GM19043 (cell line): ENCODE measurements around the gene GATA6.

Experiments
- ATAC-seq: cut with Tn5 transposase; IDR thresholded peaks from one replicate; pipeline ENCODE4 v1.9.1; 2021; ENCODE audit warnings: low read depth; ENCODE audit not compliant: unreplicated experiment

The GATA6 gene

DNA sequence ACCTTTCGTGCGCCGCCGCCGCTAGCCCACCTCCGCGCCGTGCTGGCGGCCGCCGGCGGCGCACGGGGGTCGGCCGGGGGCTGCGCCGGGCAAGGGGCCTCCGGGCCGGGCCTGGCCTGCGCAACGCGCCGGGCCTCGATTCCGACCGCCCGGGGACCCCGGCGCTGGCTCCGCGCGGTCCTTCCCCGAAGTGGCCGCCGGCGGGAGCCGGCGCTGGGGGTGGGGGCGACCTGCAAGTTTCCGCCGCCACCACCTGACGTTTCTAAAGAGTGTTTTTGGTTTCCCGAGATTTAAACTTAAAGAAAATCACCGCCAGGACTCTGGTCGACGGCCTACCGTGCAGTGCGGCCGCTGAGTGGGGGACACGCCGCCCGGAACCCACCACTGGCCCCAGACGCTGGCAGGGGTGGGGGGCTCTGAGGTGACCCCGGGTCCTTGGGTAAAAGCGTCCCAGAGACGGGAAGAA lies 3.8 kb upstream of the GATA6 start:
- no peak for ATAC-seq

DNA sequence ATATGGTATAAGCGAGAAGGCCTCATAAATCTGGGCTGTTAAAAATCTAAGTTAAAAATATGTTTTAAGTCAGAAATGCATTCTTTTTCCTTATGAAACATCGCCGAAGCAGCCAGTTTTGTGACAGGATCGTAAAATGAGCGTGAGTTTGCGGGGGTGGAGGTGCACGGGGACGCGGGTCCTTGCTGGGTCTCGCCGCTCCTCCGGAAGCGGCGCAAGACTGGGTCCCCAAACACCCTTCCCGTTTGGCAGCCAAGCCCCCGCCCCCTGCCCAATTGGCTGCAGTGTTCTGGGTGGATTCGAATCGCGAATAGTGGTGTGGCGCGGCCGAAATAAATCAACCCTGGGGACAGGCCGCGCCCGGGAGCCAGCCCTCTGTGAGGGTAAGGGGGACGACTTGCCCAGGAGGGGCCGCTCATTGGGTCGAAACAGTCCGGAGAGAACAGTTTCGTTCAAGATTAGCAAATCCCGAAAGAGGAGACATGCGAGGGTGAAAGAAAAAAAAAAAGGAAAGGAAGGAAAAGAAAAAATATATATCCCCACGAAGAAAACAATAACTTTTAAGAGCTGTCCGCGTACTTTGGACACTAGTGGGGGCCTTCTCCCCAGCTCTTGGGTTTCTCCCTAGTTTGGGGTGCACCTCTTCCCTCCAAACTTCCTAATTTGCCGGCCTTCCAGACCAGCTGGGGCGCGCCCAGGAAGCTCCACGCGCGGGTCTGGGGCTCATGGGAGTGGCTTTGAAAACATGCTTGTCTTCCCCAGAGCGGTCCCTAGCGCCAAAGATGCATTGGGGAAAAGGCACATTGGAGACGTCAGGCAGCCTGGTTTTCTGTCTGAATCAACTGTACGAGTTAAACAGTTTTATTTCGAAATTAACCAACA lies 3.1 kb upstream of the GATA6 start:
- ATAC-seq = no peak

DNA sequence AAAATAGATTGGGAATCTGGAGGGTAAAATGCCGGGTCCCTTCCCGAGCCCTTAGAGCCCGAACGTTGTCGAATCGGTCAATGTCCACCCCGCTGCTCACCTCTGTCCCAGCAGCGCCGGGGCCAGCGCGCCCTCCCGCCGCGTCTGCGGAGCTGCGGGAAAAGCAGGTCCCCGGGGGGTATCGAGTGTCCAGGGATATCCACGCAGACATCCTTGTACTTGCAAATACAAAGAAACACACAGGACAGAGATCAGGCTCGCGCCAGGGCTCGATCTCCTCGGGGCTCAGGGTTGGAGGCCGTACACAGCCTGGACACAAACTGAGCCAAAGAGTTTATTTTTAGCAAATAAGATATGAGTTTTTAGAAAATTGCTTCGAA lies 2.3 kb upstream of the GATA6 start:
- ATAC-seq = no peak

DNA sequence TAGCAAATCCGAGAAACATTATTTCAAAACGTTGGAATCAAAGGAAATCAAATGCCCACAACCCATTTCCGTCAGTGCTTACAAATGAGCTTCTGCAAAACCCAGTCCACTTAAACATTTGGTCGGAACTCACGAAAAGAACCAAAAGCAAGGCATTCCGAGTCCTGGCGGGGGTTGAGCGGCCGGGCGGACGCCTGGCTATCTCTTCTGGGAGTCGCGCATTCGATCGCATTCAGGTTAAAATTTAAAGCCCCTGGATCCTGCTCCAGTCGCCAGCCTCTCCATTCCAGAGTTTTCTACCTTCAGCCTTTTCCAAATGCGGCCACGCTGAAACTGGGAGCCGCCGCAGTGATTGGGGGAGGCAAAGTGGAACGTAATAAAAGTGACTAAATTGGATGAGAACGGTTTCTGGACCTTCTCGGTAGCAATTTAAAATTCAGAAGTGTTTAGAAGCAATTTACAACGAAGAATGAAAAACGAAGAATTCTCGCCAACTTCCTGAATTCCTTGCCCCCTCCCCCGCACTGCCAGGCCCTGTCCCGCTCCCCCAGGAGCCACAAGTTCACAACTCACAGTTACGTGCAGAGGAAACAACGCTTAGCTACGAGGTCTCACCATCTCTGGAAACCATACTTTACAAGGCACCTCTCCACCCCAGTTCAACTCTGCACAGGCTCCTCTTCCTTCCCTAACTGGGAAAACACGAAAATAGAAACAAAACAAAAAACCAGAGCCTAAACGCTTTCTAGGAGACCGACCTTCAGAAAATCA lies 1.7 kb upstream of the GATA6 start:
- no peak for ATAC-seq

DNA sequence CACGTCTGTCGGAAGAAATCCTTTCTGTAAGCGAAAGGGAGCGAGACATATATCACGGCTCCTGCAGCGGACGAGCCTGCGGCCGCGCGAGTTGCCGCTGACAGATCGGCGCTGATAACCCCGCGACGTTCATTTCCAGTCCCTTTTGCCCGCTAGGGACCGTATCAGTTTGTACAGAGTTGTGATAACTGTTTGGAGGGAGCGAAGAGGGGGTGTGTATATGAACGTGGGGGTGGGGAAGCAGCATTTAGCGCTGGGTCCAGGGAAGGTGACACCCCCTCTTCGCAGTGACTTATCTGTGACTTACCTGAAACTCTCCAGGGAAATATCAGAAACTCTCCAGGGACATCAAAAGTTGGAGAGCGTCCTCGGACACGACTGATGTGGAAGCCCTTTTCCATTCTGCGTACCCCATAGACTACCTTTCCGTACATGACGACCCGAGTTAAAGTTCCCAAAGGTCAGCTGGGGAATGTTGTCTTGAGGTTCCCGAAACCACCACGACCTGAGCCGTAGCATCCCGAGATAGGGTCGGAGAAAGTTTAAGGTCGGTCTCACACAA lies 948 bp upstream of the GATA6 start:
- no peak for ATAC-seq

DNA sequence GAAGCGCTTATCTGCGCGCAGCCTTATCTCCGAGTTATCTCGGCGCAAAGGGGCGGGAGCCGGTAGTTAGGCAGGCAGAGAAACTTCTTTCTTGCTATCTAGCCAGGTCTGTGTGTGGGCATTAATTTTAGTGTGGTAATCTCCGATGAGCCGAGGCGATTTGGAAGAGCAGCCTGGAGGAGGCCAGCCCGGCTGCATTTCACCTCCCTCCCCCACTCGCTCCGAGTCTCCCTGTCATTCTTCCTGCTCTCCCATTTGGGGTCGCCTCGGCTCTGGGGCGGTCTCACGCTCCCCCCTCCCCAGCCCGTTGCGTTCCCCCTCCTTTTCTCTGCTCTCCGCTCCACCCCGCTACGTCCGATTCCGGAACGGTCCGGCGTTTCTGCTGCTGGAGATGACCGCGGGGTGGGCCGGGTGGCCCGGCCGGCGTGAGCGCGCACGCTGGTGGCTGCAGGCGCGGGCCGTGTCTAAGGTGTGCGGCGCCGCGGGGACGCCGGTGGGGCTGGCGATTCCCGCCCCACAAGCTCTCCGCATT lies 566 bp downstream of the GATA6 start:
- no peak for ATAC-seq

DNA sequence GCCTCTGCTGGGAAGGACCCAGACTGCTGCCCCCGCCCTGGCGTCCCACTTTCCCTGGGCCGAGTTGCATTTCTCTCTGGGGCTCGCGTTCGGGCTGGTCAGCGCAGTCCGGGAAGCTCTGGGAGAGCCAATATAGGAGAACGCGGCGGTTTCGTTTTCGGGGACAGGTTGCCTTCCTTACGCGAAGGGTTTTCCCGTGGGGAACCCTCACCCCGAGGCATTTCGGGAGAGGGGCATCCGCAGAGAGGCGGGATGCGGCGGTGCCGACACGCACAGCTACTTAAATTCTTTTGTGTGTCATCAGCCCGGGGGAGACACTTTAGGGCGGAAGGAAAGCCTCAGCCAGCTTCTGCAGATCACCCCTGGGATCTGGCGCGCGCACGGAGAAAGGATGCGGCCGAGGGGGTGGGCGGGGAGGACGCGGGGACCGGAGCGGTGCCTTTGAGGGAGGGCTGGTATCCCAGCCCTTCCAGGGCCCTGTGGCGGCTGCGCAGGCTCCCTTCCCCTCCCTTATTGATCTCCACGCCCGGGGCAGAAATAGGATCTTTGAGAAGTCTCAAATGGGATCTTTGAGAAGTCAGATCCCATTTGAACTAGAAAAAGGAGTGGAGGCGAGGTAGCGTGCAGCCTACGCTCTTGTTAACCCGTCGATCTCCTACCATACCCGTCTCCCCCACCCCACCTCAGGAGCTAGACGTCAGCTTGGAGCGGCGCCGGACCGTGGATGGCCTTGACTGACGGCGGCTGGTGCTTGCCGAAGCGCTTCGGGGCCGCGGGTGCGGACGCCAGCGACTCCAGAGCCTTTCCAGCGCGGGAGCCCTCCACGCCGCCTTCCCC lies 1.2 kb downstream of the GATA6 start:
- no peak for ATAC-seq

DNA sequence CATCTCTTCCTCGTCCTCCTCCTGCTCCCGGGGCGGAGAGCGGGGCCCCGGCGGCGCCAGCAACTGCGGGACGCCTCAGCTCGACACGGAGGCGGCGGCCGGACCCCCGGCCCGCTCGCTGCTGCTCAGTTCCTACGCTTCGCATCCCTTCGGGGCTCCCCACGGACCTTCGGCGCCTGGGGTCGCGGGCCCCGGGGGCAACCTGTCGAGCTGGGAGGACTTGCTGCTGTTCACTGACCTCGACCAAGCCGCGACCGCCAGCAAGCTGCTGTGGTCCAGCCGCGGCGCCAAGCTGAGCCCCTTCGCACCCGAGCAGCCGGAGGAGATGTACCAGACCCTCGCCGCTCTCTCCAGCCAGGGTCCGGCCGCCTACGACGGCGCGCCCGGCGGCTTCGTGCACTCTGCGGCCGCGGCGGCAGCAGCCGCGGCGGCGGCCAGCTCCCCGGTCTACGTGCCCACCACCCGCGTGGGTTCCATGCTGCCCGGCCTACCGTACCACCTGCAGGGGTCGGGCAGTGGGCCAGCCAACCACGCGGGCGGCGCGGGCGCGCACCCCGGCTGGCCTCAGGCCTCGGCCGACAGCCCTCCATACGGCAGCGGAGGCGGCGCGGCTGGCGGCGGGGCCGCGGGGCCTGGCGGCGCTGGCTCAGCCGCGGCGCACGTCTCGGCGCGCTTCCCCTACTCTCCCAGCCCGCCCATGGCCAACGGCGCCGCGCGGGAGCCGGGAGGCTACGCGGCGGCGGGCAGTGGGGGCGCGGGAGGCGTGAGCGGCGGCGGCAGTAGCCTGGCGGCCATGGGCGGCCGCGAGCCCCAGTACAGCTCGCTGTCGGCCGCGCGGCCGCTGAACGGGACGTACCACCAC lies 2.1 kb downstream of the GATA6 start:
- no peak for ATAC-seq

DNA sequence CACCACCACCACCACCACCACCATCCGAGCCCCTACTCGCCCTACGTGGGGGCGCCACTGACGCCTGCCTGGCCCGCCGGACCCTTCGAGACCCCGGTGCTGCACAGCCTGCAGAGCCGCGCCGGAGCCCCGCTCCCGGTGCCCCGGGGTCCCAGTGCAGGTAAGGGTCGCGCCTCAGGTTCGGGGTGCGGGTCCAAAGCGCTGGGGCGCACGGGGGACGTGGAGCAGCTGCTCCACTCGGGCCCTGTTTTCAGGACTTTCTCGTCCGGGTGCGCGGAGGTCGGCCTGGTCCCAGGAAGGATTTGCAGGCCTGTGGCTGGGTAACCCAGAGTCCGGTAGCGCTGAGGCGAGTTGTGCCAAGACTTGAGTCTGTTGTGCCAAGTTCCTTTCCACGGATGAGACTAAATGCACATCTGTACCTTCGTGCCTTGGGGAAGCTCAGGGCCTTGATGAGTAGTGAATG lies 2.8 kb downstream of the GATA6 start:
- ATAC-seq = no peak

DNA sequence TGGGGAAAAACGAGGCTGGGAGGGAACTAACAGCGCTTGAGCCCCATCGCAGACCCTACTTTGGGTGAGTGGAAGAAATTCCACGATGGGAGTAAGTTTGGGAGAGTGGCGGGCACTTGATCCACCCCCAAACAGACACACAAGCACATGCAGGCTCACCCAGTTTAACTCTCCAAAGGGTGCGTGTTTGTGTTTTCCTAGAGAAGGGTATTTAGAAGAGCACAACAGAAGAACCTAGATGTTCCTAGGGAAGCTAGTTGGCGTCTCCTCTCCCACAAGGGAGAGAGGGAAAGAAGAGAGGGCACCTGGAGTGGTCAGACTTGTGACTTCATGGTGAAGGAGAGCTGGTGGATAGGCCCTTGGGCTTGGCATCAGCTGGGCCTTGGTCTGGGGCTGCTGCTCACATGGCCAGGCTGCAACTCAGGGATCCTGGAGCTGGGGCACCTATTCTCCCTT lies 3.2 kb downstream of the GATA6 start:
- ATAC-seq = no peak

DNA sequence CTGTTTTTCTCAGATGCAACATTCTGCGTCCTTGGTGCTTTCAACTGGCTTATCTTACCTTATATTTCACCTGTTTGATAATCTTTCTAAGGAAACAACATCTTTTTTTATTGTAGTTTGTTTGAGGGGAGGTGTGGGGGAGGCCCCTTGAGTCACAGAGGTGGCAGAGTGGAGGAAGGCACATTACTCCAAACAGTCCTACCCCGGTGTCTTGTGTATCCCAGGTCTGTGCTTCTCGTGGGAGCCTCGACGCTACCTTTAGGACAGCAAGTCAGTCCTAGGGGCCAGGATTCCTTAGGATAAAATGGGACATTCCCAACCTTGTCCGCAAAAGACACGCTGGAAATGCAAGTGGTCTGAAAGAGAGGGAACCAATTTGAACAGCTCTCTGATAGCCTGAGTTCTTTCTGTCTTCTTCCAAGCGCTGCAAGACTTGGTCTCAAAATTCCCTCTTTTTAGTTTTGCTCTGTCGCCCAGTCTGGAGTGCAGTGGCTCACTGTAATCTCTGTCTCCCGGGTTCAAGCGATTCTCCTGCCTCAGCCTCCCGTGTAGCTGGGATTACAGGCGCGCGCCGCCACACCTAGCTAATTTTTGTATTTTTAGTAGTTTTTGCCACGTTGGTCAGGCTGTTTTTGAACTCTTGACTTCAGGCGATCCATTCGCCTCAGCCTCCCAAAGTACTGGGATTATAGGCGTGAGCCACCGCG lies 4.0 kb downstream of the GATA6 start:
- ATAC-seq = no peak

DNA sequence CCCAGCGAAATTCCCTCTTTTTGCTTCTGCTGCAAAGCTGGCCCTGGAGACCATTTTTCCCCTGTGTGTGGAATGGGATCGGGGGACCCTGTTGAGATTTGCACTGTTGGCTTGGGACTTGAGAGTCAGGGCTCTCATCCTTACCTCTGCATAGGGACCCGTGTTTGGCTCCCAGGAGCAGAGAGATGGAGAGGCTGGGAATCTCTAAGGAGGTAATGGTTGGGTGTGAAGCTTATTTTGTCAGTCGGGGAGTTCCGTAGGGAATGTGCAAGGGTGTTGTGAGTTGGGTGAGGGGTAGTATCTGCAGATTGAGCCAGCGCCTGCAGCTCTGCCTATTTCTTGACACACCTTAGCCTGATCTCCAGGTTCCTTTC lies 4.5 kb downstream of the GATA6 start:
- ATAC-seq = no peak

DNA sequence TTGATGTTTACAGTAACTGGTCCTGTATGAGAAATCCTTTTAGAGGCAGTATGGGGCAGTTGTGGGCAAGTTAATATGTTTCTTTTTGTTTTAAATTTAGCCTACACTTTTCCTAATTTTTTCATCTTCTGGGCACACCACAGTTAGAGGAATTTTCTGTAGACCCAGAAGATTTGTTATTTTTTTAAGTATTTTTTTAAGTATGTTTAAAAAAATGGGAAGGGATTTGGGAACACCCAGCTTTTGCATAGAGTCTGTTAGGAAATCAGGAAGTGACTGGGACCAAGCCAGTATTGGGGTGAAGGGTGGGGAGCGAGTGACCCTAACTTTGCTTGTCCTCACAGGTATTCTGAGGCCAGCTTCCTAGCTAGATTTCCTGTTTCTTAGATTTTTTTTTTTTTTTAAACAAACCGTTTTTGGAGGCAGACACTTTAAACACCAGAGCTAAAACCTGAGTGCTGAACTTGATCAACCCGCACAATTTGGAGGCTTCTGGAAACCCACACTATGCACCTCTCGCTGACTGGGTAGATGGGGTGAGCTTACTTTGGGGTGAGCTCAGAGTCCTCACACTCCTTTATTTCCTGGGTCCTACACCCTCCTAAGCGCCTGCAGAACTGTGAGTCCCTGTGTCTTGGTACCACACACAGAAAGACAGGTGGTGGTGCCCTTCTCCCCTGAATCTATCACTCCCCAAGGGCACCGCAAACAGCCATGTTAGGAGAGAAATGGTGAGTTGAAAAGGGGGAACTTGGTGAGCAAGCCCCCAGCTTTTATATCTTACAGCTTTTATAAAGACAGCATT lies 5.2 kb downstream of the GATA6 start:
- no peak for ATAC-seq

DNA sequence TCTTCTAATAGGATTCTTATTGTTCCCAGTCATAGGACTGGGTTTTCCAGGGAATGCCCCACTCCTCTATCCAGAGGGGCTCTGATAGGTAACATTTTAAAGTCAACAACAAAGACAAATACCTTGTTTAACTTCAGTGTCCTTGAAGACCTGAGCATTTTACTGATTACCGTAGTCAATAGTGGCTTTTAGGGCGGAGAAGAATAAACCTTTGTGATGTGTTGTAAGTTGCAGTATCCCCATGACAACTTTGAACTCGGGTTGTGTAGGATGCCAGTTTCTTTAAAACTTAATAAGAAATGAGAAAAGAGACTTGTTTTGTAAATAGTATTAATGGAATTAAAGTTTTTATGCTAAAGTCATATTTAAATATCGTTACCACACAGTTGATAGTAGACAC lies 6.0 kb downstream of the GATA6 start:
- no peak for ATAC-seq

DNA sequence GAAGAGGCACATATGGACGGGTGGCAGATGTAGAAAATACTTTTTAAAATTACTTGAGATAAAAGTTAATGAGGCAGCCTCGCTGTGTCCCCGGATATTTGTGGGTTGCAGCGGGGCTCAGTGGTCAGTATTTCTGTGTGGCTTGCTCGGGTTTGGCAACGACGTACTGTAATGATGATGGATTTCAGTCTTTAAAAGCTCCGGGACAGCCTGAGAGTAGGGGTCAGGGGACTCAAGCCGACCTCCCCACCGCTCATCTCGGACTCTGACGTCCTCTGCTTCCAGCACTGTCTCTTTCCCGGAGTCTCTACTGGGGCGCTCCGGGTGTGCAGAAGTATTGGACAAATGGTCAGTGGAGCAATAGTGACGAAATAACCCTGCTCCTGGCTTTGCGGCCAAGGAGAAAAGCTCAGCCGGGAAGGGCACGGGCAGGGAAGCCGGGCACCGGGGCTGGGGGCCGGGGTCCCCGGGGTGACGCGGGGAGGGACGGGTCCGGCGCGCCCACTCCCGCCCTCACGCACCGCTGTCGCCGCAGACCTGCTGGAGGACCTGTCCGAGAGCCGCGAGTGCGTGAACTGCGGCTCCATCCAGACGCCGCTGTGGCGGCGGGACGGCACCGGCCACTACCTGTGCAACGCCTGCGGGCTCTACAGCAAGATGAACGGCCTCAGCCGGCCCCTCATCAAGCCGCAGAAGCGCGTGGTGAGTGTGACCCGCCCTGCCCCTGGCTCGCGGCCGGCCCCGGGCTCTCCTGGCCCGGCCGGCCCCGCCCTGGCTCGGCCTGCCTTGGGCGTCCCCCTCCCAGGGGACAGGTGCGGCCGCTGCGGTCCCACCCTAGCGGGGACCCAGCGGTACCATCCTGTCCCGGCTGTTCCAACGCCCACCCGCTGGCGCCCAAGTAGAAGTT lies 7.3 kb downstream of the GATA6 start:
- no peak for ATAC-seq

DNA sequence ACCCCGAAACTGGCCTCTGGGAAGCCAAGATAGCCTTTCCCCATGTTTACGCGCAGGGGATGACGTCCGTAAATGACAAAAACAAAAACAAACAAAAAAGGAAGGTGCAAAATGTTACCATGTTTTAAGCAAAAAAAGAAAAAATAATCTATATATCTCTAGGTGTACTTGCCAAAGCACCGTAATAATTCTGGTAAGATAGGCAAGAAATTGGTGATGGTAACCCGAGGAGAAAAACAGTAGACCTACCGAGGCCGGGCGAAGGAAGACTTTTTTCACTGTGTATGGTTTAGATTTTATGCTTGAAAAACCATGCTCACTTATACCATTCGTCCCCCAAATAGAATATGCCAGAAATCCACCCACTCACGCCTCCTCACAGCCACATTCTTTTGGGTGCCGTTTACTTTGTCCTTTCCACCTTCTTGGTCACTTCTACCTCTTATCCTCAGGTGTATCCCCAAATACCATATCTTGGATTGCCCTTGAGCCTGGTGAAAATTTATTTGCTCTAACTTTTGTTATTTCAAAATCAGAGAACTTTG lies 8.0 kb downstream of the GATA6 start:
- ATAC-seq = no peak

DNA sequence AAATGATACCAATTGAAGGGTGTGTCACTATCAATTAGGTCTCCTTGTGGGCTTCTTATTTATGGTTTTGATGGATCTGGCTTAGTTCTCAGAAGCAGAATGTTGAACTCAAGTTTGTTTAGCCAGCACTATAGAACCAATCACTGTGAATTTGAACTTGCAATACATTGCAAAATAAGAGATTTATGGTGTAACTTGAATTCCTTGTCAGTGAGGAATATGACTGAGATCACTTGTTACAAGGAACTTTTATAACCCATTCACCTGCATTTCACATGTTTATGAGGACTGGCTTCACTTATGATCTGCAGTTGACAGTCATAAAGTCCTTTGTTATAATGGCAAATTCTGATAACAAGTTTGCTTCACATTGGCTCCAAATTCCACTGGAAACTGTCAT lies 9.8 kb downstream of the GATA6 start:
- ATAC-seq = no peak
